H1 (cell line): ENCODE measurements around the gene SNX30. TPM values are rescaled to one million over a fixed set of nuclear protein-coding genes. Genes with fewer than 3 reads are reported as not detected.

Source experiments
- CTCF ChIA-PET: fragments of 300-600 bp; sonication (Branson Sonifier 250); formaldehyde crosslinking; loops from one replicate; lab custom pipeline; 2021; ENCODE audit not compliant: partially characterized antibody; lab: Charles Lee
- POLR2A ChIA-PET: fragments of 300-600 bp; sonication (Branson Sonifier 250); formaldehyde crosslinking; loops from one replicate; lab custom pipeline; 2021; ENCODE audit warnings: inconsistent platforms; ENCODE audit not compliant: partially characterized antibody; lab: Charles Lee
- DNase-seq, 2 experiments: peaks; one replicate each; pipeline versions ENCODE4 v3.0.0 to v3.0.0-alpha.2; 2010 to 2022; ENCODE audit warnings: low spot score in 2 of 2, low read depth in 1 of 2, mixed read lengths in 1 of 2
- FAIRE-seq: peaks from 2 replicates; lab custom pipeline; 2011; peaks lifted over from hg19 to GRCh38; lab: Jason Lieb, UNC
- H2AFZ ChIP-seq: 2 replicates; pipeline ENCODE4 v1.8.1; 2012; ENCODE audit warnings: low read length, inconsistent platforms
- H2AK5ac ChIP-seq: 2 replicates; pipeline ENCODE4 v1.6.1; 2013; ENCODE audit warnings: low read depth, low read length
- H2BK120ac ChIP-seq: replicated peaks from 2 replicates; pipeline ENCODE3; 2013; ENCODE audit warnings: low read depth, low read length, inconsistent platforms
- H2BK12ac ChIP-seq: 2 replicates; pipeline ENCODE4 v1.6.1; 2013; ENCODE audit warnings: low read depth, low read length
- H2BK15ac ChIP-seq: 2 replicates; pipeline ENCODE4 v1.6.1; 2013; ENCODE audit warnings: low read length
- H2BK20ac ChIP-seq: 2 replicates; pipeline ENCODE4 v1.6.1; 2013; ENCODE audit warnings: low read length
- H2BK5ac ChIP-seq: 2 replicates; pipeline ENCODE4 v1.6.1; 2013; ENCODE audit warnings: low read depth, low read length
- H3K14ac ChIP-seq: 2 replicates; pipeline ENCODE4 v1.6.1; 2013; ENCODE audit warnings: inconsistent platforms; ENCODE audit not compliant: insufficient read length
- H3K18ac ChIP-seq: 2 replicates; pipeline ENCODE4 v1.6.1; 2013; ENCODE audit warnings: low read length; ENCODE audit errors: extremely low read depth
- H3K23ac ChIP-seq: 2 replicates; pipeline ENCODE4 v1.6.1; 2013; ENCODE audit warnings: inconsistent platforms; ENCODE audit not compliant: insufficient read length
- H3K23me2 ChIP-seq: 2 replicates; pipeline ENCODE4 v1.6.1; 2013; ENCODE audit warnings: low read depth, low read length
- H3K27ac ChIP-seq: 2 replicates; pipeline ENCODE4 v1.6.1; 2011; ENCODE audit warnings: low read depth, low read length, inconsistent platforms
- H3K27me3 ChIP-seq, 4 experiments: replicated peaks in 1 of 4; 1 replicate in 1 of 4; 2 replicates in 3 of 4; pipeline versions ENCODE4 v1.6.1 to v1.8.1; 2011 to 2013; ENCODE audit warnings: low read length in 3 of 4, mild to moderate bottlenecking in 3 of 4, inconsistent platforms in 2 of 4, mixed read lengths in 2 of 4, moderate library complexity in 1 of 4; ENCODE audit not compliant: control insufficient read depth in 3 of 4, insufficient read depth in 3 of 4; ENCODE audit errors: extremely low read depth in 1 of 4
- H3K36me3 ChIP-seq, 4 experiments: 2 replicates each; pipeline versions ENCODE4 v1.6.1 to v1.8.1; 2011 to 2013; ENCODE audit warnings: mild to moderate bottlenecking in 4 of 4, low read length in 3 of 4, moderate library complexity in 2 of 4, control low read depth in 1 of 4, inconsistent platforms in 1 of 4; ENCODE audit not compliant: insufficient read depth in 4 of 4, control insufficient read depth in 2 of 4
- H3K4ac ChIP-seq: replicated peaks from 2 replicates; pipeline ENCODE3; 2013; ENCODE audit warnings: low read length, low read depth, mixed read lengths, inconsistent platforms; ENCODE audit not compliant: insufficient read length
- H3K4me1 ChIP-seq, 4 experiments: replicated peaks in 1 of 4; 1 replicate in 1 of 4; 2 replicates in 3 of 4; pipeline versions ENCODE4 v1.6.1 to v1.8.1; 2011 to 2013; ENCODE audit warnings: low read length in 3 of 4, inconsistent platforms in 2 of 4, mixed read lengths in 1 of 4; ENCODE audit not compliant: insufficient read depth in 4 of 4, control insufficient read depth in 3 of 4
- H3K4me2 ChIP-seq, 2 experiments: 2 replicates each; pipeline versions ENCODE4 v1.6.1 to v1.8.1; 2011 to 2013; ENCODE audit warnings: low read depth in 2 of 2, low read length in 2 of 2, control low read depth in 1 of 2, inconsistent platforms in 1 of 2, mild to moderate bottlenecking in 1 of 2; ENCODE audit not compliant: insufficient read depth in 1 of 2
- H3K4me3 ChIP-seq, 4 experiments: fragments of 200-600, 300-600 bp in 1 of 4; sonication (generic), shearing (Covaris generic), sonication (Bioruptor Twin) in 1 of 4; 2 replicates each; pipeline versions ENCODE4 v1.5.1 to v1.8.1; 2011 to 2016; ENCODE audit warnings: low read length in 4 of 4, low read depth in 3 of 4, control low read depth in 2 of 4, inconsistent platforms in 2 of 4, mild to moderate bottlenecking in 2 of 4, mixed read lengths in 1 of 4, moderate library complexity in 1 of 4; ENCODE audit not compliant: insufficient read depth in 2 of 4; ENCODE audit errors: extremely low read depth in 1 of 4
- H3K56ac ChIP-seq: replicated peaks from 2 replicates; pipeline ENCODE3; 2013; ENCODE audit warnings: low read depth, mild to moderate bottlenecking, mixed read lengths, low read length, inconsistent platforms; ENCODE audit not compliant: insufficient read length
- H3K79me1 ChIP-seq: 2 replicates; pipeline ENCODE4 v1.6.1; 2013; ENCODE audit warnings: low read depth, low read length, control low read depth
- H3K79me2 ChIP-seq, 2 experiments: 2 replicates each; pipeline versions ENCODE4 v1.6.1 to v1.8.1; 2012 to 2013; ENCODE audit warnings: low read length in 2 of 2, mild to moderate bottlenecking in 2 of 2, inconsistent platforms in 1 of 2; ENCODE audit not compliant: insufficient read depth in 2 of 2, control insufficient read depth in 1 of 2
- H3K9ac ChIP-seq, 4 experiments: replicated peaks in 1 of 4; 1 replicate in 1 of 4; 2 replicates in 3 of 4; pipeline versions ENCODE4 v1.6.1 to v1.8.1; 2011 to 2013; ENCODE audit warnings: low read depth in 3 of 4, low read length in 3 of 4, control low read depth in 2 of 4, mild to moderate bottlenecking in 2 of 4, moderate library complexity in 2 of 4, inconsistent platforms in 1 of 4; ENCODE audit errors: extremely low read depth in 1 of 4
- H3K9me3 ChIP-seq, 2 experiments: 2 replicates each; pipeline versions ENCODE4 v1.6.1 to v1.8.1; 2012 to 2013; ENCODE audit warnings: mild to moderate bottlenecking in 2 of 2, moderate library complexity in 2 of 2, control low read depth in 1 of 2, inconsistent platforms in 1 of 2, low read depth in 1 of 2, low read length in 1 of 2, mixed read lengths in 1 of 2; ENCODE audit not compliant: insufficient read depth in 2 of 2
- H4K20me1 ChIP-seq, 2 experiments: replicated peaks in 1 of 2; 2 replicates each; pipeline versions ENCODE3 to v1.8.1; 2011 to 2013; ENCODE audit warnings: inconsistent platforms in 2 of 2, low read length in 2 of 2, mild to moderate bottlenecking in 1 of 2; ENCODE audit not compliant: insufficient read depth in 2 of 2, control insufficient read depth in 1 of 2
- H4K5ac ChIP-seq: 2 replicates; pipeline ENCODE4 v1.6.1; 2013; ENCODE audit warnings: low read length, low read depth, mixed read lengths, inconsistent platforms; ENCODE audit not compliant: insufficient read length
- H4K8ac ChIP-seq: 2 replicates; pipeline ENCODE4 v1.8.0; 2013; ENCODE audit warnings: mild to moderate bottlenecking, moderate library complexity, low read length, inconsistent platforms; ENCODE audit not compliant: insufficient read depth; ENCODE audit errors: extremely low read depth
- H4K91ac ChIP-seq: replicated peaks from 2 replicates; pipeline ENCODE3; 2013; ENCODE audit warnings: low read length, mixed read lengths, inconsistent platforms; ENCODE audit not compliant: insufficient read length
- CEBPB ChIP-seq: IDR thresholded peaks from 2 replicates; pipeline ENCODE4 v1.6.1; 2012; ENCODE audit warnings: low read depth, low read length
- MAX ChIP-seq: IDR thresholded peaks from 2 replicates; pipeline ENCODE4 v1.6.1; 2012; ENCODE audit warnings: inconsistent platforms
- RNF2 ChIP-seq: fragments of 200-900, 300-1000 bp; sonication (generic); IDR thresholded peaks from 2 replicates; pipeline ENCODE4 v1.7.1; 2016; ENCODE audit warnings: borderline replicate concordance, low read depth, mild to moderate bottlenecking, antibody characterized with exemption, low read length; ENCODE audit not compliant: poor library complexity, severe bottlenecking; ENCODE audit errors: missing control alignments
- SAP30 ChIP-seq: fragments of 300-600 bp; sonication (generic); IDR thresholded peaks from 2 replicates; pipeline ENCODE4 v1.7.1; 2012; ENCODE audit warnings: low read length, moderate library complexity, mild to moderate bottlenecking, inconsistent platforms; ENCODE audit not compliant: insufficient read depth, insufficient replicate concordance
- TAF7 ChIP-seq: optimal IDR thresholded peaks from 2 replicates; pipeline ENCODE3; 2011; ENCODE audit warnings: low read depth, mild to moderate bottlenecking, inconsistent platforms, low read length, moderate library complexity, borderline replicate concordance
- WGBS, 2 experiments: shearing (Covaris generic) in 1 of 2; methylation state at CpG; one replicate each; pipeline versions ENCODE4 v1.1.6 to v1.1.7; 2013 to 2015; ENCODE audit warnings: low lambda C conversion rate in 2 of 2, mixed read lengths in 2 of 2, inconsistent platforms in 1 of 2, low coverage in 1 of 2, missing lambda C conversion rate in 1 of 2; ENCODE audit not compliant: insufficient replicate concordance in 2 of 2, insufficient coverage in 1 of 2, insufficient read length in 1 of 2; ENCODE audit errors: extremely low coverage in 1 of 2, missing lambda C conversion rate in 1 of 2; 5-methylcytosine and 5-hydroxymethylcytosine counted together
- polyA plus RNA-seq, 7 experiments: library from polyadenylated mRNA; depleted of rRNA in 3 of 7; stranded (reverse) in 5 of 7; unstranded in 2 of 7; fragments of >200 nt in 5 of 7; fragments of 200-250 nt in 2 of 7; gene quantifications; 1 replicate in 5 of 7; 2 replicates in 1 of 7; 4 replicates in 1 of 7; pipeline versions ENCODE4 v1.2.1 to v1.2.3, GENCODE V29; 2011 to 2013; ENCODE audit warnings: missing spikeins in 2 of 7, mixed read lengths in 2 of 7
- total RNA-seq: library from RNA; stranded (reverse); fragmentation: NEBNext Ultra II Directional; extraction: Animal tissue kit (Norgen Biotek cat#: 25700); gene quantifications from 2 replicates; pipeline ENCODE4 v1.2.1, GENCODE V29; 2021

The SNX30 gene
- total and polyA plus RNA-seq, 2 of the 8 experiments (the other 6 are each of a cell fraction or from before 2014, with no cell fraction given), result 4.0 to 12.2 TPM

GRCh38 chr9:112894699-112895098 is 144.1 kb downstream of the SNX30 start:
- no peak overlapping the region for H4K8ac ChIP-seq
- H2BK120ac ChIP-seq, result no peak overlapping the region
- peaks cover 12 to 29% (median 23%) of the 10 kb centered on the region in 4 experiments for H3K27me3 ChIP-seq
- no peak overlapping the region for H3K27ac ChIP-seq
- H2BK20ac ChIP-seq, result no peak overlapping the region
- no peaks in the 10 kb centered on the region for H3K79me1 ChIP-seq
- no peaks in the 10 kb centered on the region for H3K36me3 ChIP-seq
- no peak overlapping the region for H4K91ac ChIP-seq
- no peak overlapping the region for H3K23ac ChIP-seq
- no peak overlapping the region for H2BK5ac ChIP-seq
- CTCF ChIA-PET, result interaction anchor here (1.0 to 1.6 kb wide), 3 partner anchors 8 to 75 kb away, joined by 3 to 4 read pairs (median 3); no protein-coding TSS in a partner anchor
- no peak overlapping the region for H3K56ac ChIP-seq
- no peak for DNase-seq
- H4K20me1 ChIP-seq, result no peaks in the 10 kb centered on the region
- H2BK12ac ChIP-seq, result no peak overlapping the region
- H3K18ac ChIP-seq, result no peak overlapping the region
- no peak overlapping the region for H3K14ac ChIP-seq
- POLR2A ChIA-PET, result no interaction called here
- no peaks in the 10 kb centered on the region; a peak in 1 of 4 replicates for H3K9me3 ChIP-seq
- no peaks in the 10 kb centered on the region for H3K79me2 ChIP-seq
- TF ChIP-seq SAP30 (no peak), CEBPB (no peak), RNF2 (no peak), TAF7 (no peak), MAX (no peak)
- no peak overlapping the region for H4K5ac ChIP-seq
- H3K4me1 ChIP-seq, result peaks cover 0 to 8% (median 4%) of the 10 kb centered on the region in 4 experiments; a peak in 4 of 7 replicates
- no peak overlapping the region for H3K4me3 ChIP-seq
- H3K4ac ChIP-seq, result no peak overlapping the region
- no peak overlapping the region for H3K4me2 ChIP-seq
- H3K9ac ChIP-seq, result no peak overlapping the region
- FAIRE-seq, result no peak
- H2AFZ ChIP-seq, result no peak overlapping the region
- H3K23me2 ChIP-seq, result peaks cover 16% of the 10 kb centered on the region; the same call in 1 of the 2 replicates
- WGBS, 2 experiments, result 100% methylated on average over 1 of the region's 1 CpG; no CpG with 5 or more reads in 1 of the 2 experiments
- H2BK15ac ChIP-seq, result no peak overlapping the region
- no peak overlapping the region for H2AK5ac ChIP-seq
